HG02763 (cell line): ENCODE measurements around the gene NFATC2.

Experiments
- ATAC-seq: cut with Tn5 transposase; IDR thresholded peaks from one replicate; pipeline ENCODE4 v1.9.1; 2021; ENCODE audit warnings: mild to moderate bottlenecking, moderate library complexity; ENCODE audit not compliant: unreplicated experiment

NFATC2 gene

DNA sequence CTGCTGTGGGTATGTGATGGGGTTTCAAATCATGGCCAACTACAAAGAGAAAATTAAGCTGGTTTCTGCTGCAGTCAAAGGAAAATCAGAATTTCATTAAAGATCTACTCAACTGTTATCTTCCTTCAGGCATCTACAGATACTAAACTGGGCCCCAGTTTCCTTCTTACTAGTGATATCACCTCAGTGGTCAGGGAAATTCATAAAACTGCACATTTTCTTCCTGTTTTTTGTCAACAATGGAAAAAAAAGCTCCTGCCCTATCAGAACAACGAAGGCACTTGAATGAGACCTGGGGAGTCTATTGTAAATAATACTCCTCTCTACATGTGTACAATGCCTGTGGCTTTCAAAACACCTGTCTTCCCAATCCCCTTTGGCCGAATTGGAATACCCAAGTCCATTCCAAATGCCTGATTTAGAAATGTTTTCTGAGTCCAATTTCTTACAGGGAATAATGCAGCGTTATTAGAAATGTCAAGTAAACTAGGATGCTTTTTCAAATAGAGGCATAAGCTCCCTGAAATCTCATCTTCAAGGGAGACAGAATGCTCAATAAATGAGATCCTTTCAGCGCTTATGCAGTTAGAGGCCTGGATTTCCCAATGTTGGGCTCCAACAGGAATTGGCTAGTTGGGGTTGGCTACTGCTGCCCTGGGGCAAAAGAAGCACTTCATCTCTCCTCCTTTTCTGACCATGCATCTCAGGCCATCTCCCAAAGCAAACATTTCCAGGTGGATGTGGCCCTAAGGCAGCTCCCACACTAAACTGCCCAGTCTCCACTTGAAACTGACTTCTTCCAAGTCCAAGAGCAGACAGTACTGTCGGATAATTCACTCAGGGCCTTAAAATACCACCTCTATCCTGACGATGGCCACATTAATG is 143.3 kb downstream of the NFATC2 start:
- ATAC-seq, result no peak

DNA sequence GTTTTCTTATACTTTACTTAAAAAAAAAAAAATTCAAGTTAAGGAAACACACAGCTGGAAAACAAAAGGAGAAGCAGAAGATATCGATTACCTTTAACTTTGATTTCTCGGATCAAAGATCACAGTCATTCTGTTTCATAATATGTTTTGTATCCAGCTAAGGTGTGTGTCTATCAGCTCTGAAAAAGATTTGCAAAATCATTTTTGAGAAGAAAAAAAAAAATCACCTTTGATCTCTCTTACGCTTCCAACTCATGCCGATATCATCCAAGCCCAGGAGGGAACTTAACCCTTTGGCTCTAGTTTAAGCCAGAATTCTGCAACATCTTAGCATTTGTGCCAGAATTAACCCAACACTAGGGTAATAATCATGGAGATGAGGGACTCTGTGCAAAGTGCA is 144.0 kb downstream of the NFATC2 start:
- no peak for ATAC-seq

GRCh38 chr20:51398083-51398482 is 144.4 kb downstream of the NFATC2 start:
- ATAC-seq, result no peak

- no peak for ATAC-seq
Measured at GRCh38 chr20:51397137-51397536, 145.4 kb downstream of the NFATC2 start.

DNA sequence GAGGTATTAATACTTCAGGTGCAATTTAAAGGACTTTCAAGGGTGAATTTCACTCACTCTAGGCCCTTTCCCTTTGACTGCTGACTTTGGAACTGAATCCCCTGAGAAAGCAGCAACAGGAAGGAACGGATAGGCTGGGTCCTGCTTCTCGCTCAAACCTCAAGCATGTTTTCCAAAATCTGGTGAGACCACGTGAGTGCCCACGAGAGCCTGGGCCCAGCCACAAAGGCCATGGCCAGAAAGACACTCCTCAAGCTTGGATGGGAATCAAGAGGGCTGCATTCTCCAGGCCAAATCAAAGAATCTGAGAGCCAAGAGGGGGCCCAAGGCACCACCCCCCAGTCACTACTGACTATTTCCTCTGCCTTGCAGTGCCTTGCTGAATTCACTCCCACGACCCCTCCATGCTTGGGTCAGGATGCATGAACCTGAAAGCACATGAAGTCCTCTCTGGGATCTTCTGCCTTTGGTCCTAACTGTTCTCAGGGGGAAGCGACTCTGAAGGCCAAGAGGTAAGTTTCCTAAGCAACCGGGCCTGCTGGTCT is 146.1 kb downstream of the NFATC2 start:
- ATAC-seq, result no peak

- ATAC-seq, result no peak
Measured at GRCh38 chr20:51394706-51395105, 147.8 kb downstream of the NFATC2 start.

- ATAC-seq, result no peak
Measured at GRCh38 chr20:51393571-51393970, 148.9 kb downstream of the NFATC2 start.

DNA sequence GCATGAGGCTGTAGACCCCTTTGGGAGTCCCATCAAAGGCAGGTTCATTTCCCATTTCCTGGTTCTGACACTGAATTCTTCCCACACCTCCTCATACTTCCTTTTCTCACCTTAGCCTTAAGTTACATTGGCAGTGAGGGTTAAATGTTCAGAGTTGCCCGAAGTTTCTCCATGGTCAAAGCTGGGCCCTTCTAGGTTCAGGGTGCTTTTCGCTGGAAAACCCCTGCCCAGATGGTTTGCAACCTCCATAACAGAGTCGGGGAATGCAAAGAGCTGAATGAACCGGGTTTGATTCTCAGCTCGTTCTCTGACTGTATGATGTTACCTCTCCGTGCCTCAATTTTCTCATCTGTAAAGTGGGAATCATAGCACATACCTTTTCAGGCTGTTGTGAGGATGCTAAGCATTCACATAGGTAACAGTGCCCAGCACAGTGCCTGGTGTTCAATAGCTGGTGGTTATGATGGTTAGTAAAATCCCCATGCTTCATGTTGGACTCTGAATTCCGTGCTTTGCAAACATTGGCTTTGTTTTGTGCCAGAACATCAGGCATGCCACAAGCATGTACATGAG is 149.8 kb downstream of the NFATC2 start:
- ATAC-seq, result no peak

DNA sequence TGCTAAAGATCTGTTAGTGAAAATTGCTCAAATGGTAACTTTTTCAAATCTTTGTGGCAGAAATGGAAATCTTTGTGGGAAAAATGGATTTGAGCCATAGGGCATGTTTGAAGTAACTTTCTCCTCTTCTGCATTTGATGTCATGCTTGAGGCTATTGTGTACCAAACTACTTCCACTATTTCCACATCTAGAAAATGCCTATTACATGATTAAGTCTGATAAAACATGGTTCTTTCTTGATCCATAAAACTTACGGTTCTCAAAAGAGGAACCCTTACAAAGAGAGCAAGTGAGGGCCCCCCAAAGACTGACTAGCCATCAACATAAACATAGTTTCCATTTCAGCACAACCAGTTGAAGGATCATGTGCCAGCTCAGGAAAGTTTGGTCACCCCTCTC is 150.6 kb downstream of the NFATC2 start:
- ATAC-seq, result no peak

- no peak for ATAC-seq
Measured at GRCh38 chr20:51389543-51390264, 152.8 kb downstream of the NFATC2 start.

GRCh38 chr20:51388756-51389542 is 153.6 kb downstream of the NFATC2 start:
- ATAC-seq, result no peak

DNA sequence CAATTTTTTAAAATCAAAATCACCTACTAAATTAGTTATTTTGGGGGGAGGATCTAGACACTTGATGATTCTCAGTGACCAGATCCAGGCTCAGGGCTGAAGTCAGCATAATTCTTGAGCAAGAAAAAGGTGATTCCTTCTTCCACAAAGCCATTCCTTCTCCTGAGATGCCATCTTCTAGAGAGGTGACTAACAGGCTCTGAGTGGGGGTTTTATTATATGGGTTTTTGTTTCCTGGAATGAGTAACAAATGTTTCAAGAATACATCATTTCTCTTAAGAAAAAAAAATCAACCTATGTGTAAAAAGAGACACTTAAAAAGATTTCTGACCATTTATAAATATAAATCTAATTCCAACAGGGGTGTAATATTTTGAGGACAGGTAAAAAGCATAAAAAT is 154.3 kb downstream of the NFATC2 start:
- ATAC-seq, result no peak

- no peak for ATAC-seq
Measured at GRCh38 chr20:51387125-51387875, 155.2 kb downstream of the NFATC2 start.

DNA sequence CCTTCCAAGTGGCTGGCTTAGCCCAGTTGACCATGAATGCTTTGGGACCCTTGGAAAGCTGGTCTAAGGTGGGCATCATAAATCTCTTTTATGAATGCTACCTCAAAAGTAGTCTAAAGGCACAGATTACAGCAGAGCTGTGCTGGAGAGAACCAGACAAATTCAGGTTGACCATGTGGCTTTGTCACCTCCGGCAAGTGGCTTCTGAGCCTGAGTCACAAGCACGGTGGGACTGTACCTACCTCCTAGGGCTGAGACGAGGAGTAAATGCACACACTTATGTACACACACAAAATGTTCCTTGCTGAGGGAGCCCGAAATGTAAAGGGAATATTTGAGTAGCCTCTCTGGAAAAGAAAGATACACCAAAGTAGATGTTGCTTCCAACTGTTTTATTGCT is 155.9 kb downstream of the NFATC2 start:
- ATAC-seq, result no peak

- no peak for ATAC-seq
Measured at GRCh38 chr20:51385646-51386530, 156.6 kb downstream of the NFATC2 start.

DNA sequence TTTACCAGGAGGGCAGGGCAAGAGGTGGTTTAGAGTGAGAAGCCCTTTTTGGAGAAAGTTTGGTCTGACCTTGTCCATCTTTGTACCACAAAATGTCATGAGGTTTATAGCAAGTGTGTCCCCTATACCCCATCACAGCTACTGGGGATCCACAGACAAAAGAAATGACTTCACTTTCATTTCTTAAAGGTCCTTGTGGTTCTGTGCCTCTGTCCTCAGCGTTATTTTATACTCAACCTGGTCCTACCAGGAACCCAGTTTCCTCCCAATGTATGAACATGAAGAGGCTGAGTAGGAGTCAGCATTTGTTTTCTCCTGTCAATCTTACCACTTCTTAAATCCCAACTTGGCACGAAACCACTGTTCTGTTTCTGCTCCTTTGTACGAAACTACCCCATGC is 157.6 kb downstream of the NFATC2 start:
- ATAC-seq, result no peak

DNA sequence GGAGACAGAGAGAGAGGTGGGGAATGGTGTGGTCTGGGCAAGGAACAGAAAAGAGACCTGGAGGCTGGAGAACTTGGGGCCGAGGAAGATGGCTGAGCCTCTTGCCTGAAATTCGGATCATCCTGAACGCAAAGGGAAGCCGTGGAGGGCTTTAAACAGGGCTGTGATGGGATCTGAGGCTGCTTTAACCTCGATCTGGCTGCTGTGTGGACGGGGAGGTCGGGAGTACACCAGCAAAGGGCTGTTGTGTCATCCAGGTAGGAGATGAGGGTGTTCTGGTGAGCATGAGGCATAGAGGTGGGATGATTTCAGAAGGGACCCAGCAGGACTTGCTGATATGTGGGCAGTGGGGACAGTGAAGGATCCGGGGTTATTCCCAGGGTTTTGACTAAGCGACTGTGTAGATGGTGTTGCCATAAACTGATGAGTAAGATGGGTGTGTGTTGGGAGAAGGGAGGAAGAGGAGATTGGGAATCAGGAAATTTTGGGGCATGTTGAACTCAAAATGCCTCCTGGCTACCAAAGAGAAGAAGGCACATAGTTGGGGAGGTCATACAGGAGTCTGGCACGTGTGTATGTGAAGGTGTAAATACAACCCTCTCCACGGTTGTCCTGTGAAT is 158.5 kb downstream of the NFATC2 start:
- ATAC-seq, result no peak

GRCh38 chr20:51382986-51383821 is 159.3 kb downstream of the NFATC2 start:
- ATAC-seq, result no peak
